NB4 (cell line): ENCODE results near the gene JAZF1.

Experiments
- MYC ChIP-seq: IDR thresholded peaks from 2 replicates; pipeline ENCODE4 v1.6.1; 2011; ENCODE audit warnings: low read depth, low read length
- TF ChIP-seq, protein P1 (sequence below): IDR thresholded peaks from 2 replicates; pipeline ENCODE4 v1.6.1; 2011; ENCODE audit warnings: low read depth, low read length

DNA sequence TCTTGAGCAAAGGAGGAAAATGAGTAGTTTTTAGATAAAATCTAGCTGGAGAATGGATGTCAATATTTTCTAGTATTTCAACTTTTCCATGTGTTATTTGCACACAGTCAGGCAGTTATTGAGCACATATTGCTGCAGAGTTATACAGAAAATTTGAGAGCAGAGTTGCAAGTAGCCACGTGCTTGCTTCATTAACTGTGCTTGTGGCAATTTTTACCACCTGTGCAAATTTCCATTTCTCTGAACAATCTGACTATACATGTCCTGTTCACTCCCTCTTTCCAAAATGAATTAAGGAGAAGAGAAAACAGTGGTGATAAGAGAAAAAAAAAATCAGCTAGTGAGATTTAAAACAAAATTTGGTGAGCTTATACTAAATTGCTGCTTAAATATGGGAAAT lies 262.1 kb downstream of the JAZF1 start:
- TF ChIP-seq, protein P1, sequence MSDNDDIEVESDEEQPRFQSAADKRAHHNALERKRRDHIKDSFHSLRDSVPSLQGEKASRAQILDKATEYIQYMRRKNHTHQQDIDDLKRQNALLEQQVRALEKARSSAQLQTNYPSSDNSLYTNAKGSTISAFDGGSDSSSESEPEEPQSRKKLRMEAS: no peak
- TF ChIP-seq MYC: no peak
